ENCODE data around the gene ANKS4B.

Gene ANKS4B

GRCh38 chr16:21302454-21302853, 69.0 kb downstream of the ANKS4B start:
- DNase-seq: no peak

DNA sequence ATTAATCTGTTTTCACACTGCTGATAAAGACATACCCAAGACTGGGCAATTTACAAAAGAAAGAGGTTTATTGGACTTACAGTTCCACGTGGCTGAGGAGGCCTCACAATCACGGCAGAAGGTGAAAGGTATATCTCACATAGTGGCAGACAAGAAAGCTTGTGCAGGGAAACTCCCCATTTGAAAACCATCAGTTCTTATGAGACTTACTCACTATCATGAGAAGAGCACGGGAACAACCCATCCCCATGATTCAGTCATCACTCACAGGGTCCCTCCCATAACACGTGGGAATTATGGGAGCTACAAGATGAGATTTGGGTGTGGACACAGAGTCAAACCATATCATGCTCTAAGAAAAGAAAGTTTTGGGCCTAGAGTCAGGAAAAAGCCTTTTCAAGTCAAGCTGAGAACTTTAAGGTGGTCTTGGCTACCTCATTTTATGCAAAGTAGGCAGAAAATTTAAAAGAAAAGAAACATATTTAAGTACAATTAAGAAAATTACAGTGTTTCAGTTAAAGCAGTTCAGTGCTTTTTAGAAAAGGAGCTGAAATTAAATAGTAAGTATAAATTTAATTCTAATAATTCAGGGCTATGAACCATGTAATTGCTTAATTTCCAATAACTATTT, 69.5 kb downstream of the ANKS4B start:
- no peak for DNase-seq
